Islet of Langerhans (tissue), 1 donor: ENCODE results near the gene RGL3.
"Not testable (repeated sequence)": the region's sequence is repeated elsewhere in the genome, so short reads cannot be mapped to it uniquely, and the experiment has no call there.

Source experiments
- FAIRE-seq: peaks from one replicate; lab custom pipeline; 2011; peaks lifted over from hg19 to GRCh38; lab: Jason Lieb, UNC

RGL3 gene

GRCh38 chr19:11420429-11421370 is 1.6 kb upstream of the RGL3 start:
- FAIRE-seq = no peak

- FAIRE-seq = no peak
These were observed 993 bp downstream of the RGL3 start for GRCh38 chr19:11418094-11418548.

- FAIRE-seq = no peak
These were observed 2.6 kb downstream of the RGL3 start for GRCh38 chr19:11416346-11417052.

GRCh38 chr19:11414544-11414943 is 4.6 kb downstream of the RGL3 start:
- FAIRE-seq = no peak

- FAIRE-seq = no peak
These were observed 8.4 kb downstream of the RGL3 start for GRCh38 chr19:11410682-11411081.

- FAIRE-seq = no peak
These were observed 10.5 kb downstream of the RGL3 start for GRCh38 chr19:11408591-11408990.

- not testable (repeated sequence) for FAIRE-seq
These were observed 12.3 kb downstream of the RGL3 start for GRCh38 chr19:11406703-11407236.

GRCh38 chr19:11405846-11406643 is 13.1 kb downstream of the RGL3 start:
- FAIRE-seq = no peak

GRCh38 chr19:11404588-11405222 is 14.4 kb downstream of the RGL3 start:
- no peak for FAIRE-seq

GRCh38 chr19:11401808-11402543 is 17.1 kb downstream of the RGL3 start:
- FAIRE-seq = no peak

GRCh38 chr19:11400798-11401197 is 18.3 kb downstream of the RGL3 start:
- no peak for FAIRE-seq

GRCh38 chr19:11399667-11400066 is 19.4 kb downstream of the RGL3 start:
- FAIRE-seq = no peak

- no peak for FAIRE-seq
These were observed 22.0 kb downstream of the RGL3 start for GRCh38 chr19:11397089-11397610.

GRCh38 chr19:11390933-11391680 is 28.0 kb downstream of the RGL3 start:
- FAIRE-seq = no peak

GRCh38 chr19:11390359-11390758 is 28.8 kb downstream of the RGL3 start:
- FAIRE-seq = no peak

GRCh38 chr19:11387162-11388034 is 31.7 kb downstream of the RGL3 start:
- no peak for FAIRE-seq

GRCh38 chr19:11384778-11385129 is 34.4 kb downstream of the RGL3 start:
- FAIRE-seq = no peak

GRCh38 chr19:11383706-11384048 is 35.4 kb downstream of the RGL3 start:
- no peak for FAIRE-seq
